Dermis blood vessel endothelial cell (primary cell): ENCODE data around the gene UBE3C. TPM values are rescaled to one million over a fixed set of nuclear protein-coding genes. Genes with fewer than 3 reads are reported as not detected.
"Not testable (repeated sequence)": the region's sequence is repeated elsewhere in the genome, so short reads cannot be mapped to it uniquely, and the experiment has no call there.

Experiments used
- DNase-seq: peaks from one replicate; pipeline ENCODE4 v3.0.0; 2010
- total RNA-seq: library from RNA; depleted of rRNA; stranded (reverse); fragments of >200 nt; gene quantifications from 2 replicates; pipeline ENCODE4 v1.2.3, GENCODE V29; 2014

UBE3C gene
- total RNA-seq: 116 and 129 TPM in 2 replicates

DNA sequence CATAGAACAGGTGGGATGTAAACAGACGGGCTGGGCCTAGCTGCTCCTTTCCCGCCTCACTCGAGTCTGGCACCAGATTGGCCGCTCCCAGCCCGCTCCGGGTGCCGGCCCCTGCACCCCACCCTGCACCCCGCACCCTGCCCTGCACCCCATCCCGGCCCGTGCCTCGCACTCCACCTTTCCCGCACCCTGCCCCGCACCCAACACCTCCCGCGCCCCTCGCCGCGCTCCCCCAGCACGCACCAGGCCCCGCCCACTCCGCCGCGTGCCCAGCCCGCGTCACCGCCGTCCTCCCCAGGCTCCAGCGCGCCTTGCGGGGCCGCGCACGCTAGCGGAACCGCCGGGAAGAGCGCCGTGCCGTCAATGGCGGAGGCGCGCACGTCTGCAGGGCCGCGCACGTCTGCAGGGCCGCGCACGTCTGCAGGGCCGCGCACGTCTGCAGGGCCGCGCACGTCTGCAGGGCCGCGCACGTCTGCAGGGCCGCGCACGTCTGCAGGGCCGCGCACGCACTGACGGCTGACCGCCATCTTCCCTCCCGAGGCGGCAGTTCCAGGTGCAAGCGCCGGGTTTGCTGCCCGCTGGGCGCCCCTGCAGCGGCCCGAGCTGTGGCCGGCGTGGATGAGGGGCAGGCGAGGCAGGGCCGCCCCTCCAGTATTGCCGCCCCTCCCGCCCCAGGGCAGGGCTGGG, at the start of gene UBE3C:
Gene UBE3C, plus strand, starts transcription at position 503 of the 687 bp plus-strand sequence. CDS start 347 bp downstream, outside the sequence.
- peak; percentile 97 for DNase-seq

GRCh38 chr7:157089100-157089610, 49.6 kb upstream of the UBE3C start:
- no peak for DNase-seq

DNA sequence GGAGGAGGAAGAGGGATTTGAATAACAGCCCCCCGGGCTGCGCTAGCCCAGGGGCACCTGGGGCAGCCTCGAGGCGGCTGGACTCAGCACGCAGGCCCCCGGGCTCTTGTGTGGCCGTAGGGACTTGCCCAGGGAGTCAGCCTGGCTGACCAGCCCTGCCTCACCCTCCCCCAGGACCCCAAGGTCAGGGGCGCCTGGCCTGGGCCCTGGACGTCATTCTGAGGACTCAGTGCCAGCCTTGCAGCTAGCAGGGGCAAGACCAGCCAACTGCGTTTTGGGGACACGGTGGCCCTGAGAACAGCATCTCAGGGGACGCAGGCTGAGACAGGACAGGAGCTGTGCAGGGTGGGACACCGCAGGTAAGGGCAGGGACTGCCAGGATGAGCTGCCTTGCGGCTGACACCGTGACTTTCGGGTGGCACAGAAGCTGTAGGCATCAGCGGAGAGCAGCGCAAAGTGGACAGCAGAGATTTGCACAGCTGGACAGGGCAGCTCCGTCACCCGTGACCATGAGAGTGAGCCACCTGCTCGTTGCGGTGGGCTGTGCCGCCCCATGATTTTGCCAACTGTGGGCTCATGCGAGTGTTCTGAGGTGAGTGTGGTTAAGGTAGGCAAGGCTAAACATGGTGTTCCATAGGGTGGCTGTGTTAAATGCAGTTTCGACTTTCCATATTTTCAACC, 48.1 kb upstream of the UBE3C start:
- DNase-seq: no peak

GRCh38 chr7:157096286-157097055, 42.3 kb upstream of the UBE3C start:
- no peak for DNase-seq

DNA sequence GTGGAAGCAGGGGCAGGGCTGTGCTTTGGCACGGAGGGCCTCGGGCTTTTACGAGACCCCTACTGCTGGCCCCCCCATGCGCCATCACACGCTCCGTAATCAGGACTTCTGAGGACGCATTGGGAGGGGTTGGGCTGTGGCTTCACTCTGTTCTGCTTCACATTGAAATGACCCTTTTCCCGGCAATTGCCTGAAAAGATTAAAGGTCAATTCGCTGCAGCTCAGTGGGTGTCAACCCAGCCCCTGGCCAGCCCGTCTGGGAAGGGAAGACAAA, 41.7 kb upstream of the UBE3C start:
- no peak for DNase-seq

- no peak for DNase-seq
Measured at GRCh38 chr7:157097569-157097968, 41.2 kb upstream of the UBE3C start.

- not testable (repeated sequence) for DNase-seq
Measured at GRCh38 chr7:157100005-157100404, 38.7 kb upstream of the UBE3C start.

DNA sequence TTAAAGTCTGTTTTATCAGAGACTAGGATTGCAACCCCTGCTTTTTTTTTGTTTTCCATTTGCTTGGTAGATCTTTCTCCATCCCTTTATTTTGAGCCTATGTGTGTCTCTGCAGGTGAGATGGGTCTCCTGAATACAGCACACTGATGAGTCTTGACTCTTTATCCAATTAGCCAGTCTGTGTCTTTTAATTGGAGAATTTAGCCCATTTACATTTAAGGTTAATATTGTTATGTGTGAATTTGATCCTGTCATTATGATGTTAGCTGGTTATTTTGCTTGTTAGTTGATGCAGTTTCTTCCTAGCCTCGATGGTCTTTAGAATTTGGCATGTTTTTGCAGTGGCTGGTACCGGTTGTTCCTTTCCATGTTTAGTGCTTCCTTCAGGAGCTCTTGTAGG, 35.1 kb upstream of the UBE3C start:
- DNase-seq: not testable (repeated sequence)

GRCh38 chr7:157111311-157111710, 27.4 kb upstream of the UBE3C start:
- no peak for DNase-seq

GRCh38 chr7:157112706-157113105, 26.0 kb upstream of the UBE3C start:
- no peak for DNase-seq

DNA sequence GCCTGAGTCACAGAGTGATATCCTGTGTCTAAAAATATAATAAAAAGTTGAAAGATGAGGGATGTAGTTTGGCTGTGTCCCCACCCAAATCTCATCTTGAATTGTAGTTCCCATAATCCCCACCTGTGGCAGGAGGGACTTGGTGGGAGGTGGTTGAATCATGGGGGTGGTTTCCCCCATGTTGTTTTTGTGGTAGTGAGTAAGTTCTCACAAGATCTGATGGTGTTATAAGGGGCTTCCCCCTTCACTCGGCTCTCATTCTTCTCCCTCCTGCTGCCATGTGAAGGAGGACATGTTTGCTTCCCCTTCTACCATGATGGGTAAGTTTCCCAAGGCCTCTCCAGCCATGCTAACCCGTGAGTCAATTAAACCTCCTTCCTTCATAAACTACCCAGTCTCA, 25.1 kb upstream of the UBE3C start:
- no peak for DNase-seq

DNA sequence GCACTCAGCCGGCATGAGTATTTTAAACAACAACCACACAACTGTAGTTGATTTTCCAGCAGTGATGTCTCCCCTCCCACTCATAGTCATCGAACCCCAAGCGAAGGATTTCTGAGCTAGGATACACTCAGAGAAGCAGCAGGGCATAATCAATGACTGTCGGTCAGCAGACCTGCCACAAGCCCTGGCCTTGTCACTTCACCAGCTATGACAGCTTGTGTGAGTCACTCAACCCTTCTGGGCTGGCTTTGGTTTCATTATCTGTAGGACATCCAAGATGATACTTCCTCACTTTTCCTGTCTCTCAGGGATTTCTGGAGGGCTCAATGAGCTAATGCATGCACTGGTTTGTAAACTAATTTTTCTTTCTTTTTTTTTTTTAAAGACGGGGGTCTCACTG, 22.0 kb upstream of the UBE3C start:
- DNase-seq: no peak

GRCh38 chr7:157117796-157118195, 20.9 kb upstream of the UBE3C start:
- no peak for DNase-seq

DNA sequence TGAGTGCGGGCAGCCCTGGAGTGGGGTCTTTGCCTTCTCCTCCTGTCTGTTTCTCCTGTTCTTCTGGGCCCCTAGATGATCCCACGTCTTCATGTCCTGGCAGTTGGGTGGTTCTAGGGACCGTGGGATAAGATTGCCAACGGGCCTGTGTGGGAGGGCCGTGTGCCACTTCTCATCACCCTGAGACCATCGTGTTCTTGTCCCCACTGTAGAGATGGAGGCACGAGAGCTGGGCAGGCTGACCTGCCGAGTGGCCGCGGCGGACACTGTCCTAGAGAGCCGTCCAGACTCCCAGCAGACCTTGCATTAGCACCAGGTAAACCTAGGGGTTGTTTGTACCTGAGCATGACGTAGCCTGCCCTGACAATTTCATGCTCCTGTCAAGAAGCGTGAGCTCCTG, 18.5 kb upstream of the UBE3C start:
- DNase-seq: no peak

DNA sequence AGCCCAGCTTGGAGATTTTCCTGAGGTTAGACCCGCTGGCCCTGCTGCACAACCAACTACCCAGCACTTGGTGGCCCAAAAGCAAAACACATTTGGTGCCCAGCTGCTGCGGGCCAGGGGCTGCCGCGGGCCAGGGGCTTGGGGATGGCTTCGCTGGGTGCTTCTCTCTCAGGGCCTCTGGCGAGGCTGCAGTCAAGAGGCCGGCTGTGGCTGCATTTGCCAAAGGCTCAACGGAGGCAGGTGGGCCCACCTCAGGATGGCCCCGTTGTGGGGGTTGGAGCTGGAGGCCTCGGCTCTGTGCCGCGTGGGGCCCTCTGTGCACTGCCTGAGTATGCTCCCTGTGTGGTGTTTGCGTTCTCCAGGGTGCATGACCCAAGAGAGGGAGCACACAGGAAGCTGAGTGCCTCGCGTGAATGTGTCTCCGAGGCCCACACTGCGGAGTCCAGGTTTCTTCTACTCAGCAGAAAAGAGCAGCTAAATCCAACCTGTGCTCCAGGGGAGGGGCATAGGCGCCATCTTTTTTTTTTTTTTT, 17.5 kb upstream of the UBE3C start:
- no peak for DNase-seq

- DNase-seq: no peak
Measured at GRCh38 chr7:157122800-157123495, 15.8 kb upstream of the UBE3C start.

DNA sequence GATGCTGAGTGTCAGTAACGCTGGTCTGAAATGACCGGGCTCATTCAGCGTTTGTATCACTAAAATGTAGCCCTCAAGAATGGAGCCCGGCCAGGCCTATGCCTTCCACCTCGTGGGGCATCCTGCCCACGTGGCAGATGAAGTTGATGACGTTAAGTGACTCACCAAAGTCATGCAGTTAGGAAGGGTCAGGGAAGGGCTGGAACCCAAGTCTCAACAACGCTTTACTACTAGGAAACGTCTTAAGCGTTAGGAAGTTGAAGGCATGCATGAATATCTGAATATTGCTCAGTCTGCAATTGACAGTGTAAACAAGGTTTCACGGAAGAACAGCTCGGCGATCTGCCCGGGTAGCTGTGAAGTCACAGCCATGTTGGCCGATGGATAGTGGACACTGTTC, 14.0 kb upstream of the UBE3C start:
- no peak for DNase-seq

GRCh38 chr7:157125376-157126223, 13.1 kb upstream of the UBE3C start:
- DNase-seq: no peak

- no peak for DNase-seq
Measured at GRCh38 chr7:157126921-157127320, 11.8 kb upstream of the UBE3C start.

DNA sequence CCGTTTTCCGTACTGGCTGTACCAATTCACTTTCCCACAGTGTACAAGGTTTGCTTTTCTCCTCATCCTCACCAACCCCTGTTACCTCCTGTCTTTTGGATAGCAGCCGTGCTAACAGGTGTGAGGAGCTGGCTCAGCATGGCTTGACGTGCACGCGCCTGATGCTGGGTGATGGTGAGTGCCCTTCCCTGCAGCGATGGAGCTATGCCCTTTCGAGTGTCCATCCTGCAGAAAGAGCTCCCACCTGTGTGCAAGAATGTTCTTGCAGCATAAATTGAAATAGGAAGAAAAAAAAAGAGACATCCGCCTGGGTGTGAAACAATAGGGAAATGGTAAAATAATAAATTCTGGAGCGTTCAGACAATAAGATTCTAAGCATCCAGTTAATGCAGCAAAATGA, 9.5 kb upstream of the UBE3C start:
- no peak for DNase-seq

DNA sequence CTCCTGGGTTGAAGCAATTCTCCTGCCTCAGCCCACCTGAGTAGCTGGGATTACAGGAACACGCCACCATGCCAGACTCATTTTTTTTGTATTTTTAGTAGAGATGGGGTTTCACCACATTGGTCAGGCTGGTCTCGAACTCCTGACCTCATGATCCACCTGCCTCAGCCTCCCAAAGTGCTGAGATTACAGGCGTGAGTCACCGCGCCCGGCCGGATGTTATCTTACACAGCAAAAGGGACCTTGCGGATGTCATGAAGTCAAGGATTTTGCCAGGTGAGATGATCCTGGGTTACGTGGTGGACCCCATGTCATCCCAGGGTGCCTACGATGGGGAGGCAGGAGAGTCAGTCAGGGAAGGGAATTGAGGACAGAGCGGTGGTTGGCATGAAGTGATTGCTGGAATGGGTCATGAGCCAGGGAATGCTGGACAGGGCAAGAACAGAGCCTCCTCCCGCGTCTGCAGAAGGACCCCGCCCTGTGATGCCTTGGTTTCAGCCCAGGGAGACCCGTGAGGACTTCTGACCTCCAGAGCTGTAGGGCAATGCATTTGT, 8.7 kb upstream of the UBE3C start:
- DNase-seq: no peak

- not testable (repeated sequence) for DNase-seq
Measured at GRCh38 chr7:157130849-157131248, 7.9 kb upstream of the UBE3C start.
